Measurements from ENCODE around the gene COA3. TPM values are rescaled to one million over a fixed set of nuclear protein-coding genes. Genes with fewer than 3 reads are reported as not detected.

COA3 gene, protein sequence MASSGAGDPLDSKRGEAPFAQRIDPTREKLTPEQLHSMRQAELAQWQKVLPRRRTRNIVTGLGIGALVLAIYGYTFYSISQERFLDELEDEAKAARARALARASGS
- 65.1 and 90.5 TPM in 2 replicates for total RNA-seq (2014; rRNA removed; shearing (Covaris generic); ENCODE audit: low replicate concordance)

DNA sequence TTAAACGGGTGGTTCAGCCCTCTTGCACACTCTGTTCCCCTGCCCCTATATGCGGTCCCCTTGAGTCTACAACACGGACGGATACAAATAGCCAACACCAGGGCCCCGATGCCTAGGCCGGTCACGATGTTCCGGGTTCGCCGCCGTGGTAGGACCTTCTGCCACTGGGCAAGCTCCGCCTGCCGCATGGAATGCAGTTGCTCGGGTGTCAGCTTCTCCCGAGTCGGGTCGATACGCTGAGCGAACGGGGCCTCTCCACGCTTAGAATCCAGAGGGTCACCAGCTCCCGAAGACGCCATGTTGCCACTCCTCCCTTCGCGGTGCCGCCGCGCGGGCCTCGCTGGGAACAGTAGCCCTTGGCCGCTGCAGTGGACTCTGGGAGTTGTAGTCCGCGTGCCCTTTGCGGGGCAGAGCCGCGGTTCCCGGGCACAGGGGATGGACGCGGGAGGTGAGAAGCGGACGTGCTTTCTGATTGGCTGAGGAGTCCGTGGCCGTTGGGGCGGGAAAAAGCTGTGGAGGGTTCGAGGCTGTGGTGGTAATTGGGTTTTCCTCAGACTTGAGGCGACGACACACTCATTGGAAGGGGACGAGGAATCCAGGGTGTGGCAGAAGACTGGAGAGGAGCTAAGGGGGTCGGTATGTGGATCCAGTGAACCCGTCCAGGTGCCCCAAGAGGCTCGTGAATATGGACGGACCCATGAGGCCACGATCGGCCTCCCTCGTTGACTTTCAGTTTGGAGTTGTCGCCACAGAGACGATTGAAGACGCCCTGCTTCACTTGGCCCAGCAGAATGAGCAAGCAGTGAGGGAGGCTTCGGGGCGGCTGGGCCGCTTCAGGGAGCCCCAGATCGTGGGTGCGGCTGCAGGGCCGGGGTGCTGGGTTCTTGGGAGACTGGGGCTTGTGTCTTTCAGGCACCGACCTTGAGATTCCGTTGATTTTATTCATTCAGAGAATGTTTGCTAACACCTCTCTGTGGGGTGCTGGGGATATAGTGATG, at the start of gene COA3, which contains the start of gene CNTD1:
COA3 (minus strand) TSS at position 322 of the 998 bp plus-strand sequence; CDS start at position 299, 23 bp downstream.
CNTD1 (plus strand) TSS at position 479 of the 998 bp plus-strand sequence; CDS start at position 686, 207 bp downstream.
- H3K36me3 ChIP-seq = peaks cover 17% of the 10 kb centered on the region
- 0 out of 2 replicates have a peak, but pooled peaks cover 3% of the 10 kb centered on the region for H3K27me3 ChIP-seq
- H3K9me3 ChIP-seq = no peaks in the 10 kb centered on the region
- H3K4me3 ChIP-seq = peak within 1 kb of the TSS; percentile 95
- DNase-seq = peak; percentile 94

DNA sequence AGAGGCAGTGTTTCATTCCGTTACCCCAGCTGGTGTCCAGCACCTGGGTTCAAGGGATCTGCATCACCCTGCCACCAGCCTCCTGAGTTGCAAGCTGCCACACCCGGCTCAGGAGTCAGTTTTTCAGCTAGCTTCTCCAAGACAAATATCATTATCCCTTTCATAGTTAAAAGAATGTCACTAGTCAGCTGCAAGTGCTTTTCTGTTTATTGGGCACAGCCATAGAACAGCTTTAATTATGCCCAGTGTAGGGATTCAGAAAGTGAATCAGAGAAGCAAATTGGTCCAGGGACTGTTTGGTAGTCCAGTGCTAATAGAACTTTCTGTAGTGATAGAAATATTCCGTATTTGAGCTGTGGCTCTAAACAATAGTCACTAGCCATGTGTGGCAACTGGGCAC, 49.6 kb upstream of the COA3 start:
- Histone ChIP-seq H3K4me3 (no peak overlapping the region), H3K9me3 (no peaks in the 10 kb centered on the region)
- DNase-seq = no peak

DNA sequence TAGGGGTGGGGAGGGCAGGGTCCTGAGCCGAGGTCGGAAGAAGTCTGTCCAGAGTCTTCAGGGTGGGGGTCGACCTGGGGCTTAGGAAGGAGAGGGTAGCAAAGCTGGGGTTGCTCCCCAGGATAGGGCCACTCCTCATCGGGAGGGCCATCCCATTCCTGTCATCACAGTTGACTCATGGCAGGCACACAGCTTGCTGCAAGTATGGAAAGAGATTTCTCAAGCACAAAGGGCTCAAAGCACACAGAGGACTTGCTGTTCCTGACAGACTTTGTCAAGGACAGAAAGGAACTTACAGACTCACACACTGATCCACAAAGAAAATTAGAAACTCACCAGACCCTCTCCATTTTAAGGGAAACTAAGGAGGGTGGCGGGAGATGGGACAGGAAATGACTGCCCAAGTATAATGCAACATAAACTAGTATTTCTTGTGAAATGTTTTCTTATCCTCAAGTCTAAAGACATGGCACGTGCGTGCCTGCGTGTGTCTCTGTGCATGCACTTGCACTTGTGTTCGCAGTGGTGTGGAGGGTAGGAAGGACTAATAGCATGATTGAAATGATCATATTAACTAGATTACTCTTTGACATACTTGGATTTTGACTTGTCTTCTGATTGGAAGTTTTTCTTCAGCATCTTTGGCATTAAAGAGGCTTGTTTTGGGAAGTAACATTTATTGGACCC, 48.2 kb upstream of the COA3 start:
- no peaks in the 10 kb centered on the region for H3K9me3 ChIP-seq
- DNase-seq = no peak
- no peak overlapping the region for H3K4me3 ChIP-seq
- no peaks in the 10 kb centered on the region for H3K27me3 ChIP-seq
- H3K36me3 ChIP-seq = peaks cover 43% of the 10 kb centered on the region

More for the DNA sequence above, 49.6 kb upstream of the COA3 start:
- no peaks in the 10 kb centered on the region for H3K27me3 ChIP-seq
- H3K36me3 ChIP-seq = peaks cover 29% of the 10 kb centered on the region

DNA sequence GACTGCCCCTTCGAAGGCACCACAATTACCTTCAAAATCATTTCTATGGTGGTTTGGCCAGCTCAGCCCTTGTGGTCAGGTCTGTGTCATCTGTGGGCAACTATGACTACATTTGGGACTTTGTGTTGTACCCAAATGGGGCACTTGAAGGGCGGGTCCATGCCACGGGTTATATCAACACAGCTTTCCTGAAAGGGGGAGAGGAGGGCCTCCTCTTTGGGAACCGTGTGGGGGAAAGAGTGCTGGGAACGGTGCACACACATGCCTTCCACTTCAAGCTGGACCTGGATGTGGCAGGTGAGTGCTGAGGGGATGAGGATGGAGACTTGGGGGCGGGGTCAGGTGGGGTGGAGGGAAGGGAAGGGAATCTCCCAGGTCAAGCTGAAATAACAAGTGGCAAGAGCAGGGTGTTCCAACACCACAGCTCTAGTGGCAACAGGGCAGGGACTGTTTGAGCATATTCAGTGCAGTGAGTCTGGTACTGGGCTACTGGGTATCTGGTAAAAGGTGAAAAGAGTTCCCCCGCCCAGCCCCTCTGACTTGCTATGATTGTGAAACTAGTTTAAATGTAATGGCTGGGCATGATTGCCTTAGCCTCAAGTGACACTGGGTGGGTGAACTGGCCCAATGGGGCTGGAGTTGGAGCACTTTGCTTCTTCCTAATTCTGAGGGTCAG, 47.6 kb upstream of the COA3 start:
- Histone ChIP-seq H3K9me3 (no peaks in the 10 kb centered on the region), H3K4me3 (no peak overlapping the region), H3K27me3 (no peaks in the 10 kb centered on the region), H3K36me3 (peaks cover 50% of the 10 kb centered on the region)
- no peak for DNase-seq

DNA sequence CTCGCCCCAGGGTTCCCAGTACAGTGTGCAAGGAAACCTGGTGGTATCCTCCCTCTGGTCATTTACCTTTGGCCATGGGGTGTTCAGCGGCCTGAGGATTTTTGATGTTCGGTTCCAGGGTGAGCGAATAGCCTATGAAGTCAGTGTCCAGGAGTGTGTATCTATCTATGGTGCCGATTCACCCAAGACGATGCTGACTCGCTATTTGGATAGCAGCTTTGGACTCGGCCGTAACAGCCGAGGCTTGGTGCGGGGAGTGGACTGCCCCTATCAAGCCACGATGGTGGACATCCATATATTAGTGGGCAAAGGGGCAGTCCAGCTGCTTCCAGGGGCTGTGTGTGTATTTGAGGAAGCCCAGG, 47.0 kb upstream of the COA3 start:
- no peaks in the 10 kb centered on the region for H3K27me3 ChIP-seq
- H3K36me3 ChIP-seq = peaks cover 53% of the 10 kb centered on the region
- H3K4me3 ChIP-seq = no peak overlapping the region
- no peak for DNase-seq
- no peaks in the 10 kb centered on the region for H3K9me3 ChIP-seq

DNA sequence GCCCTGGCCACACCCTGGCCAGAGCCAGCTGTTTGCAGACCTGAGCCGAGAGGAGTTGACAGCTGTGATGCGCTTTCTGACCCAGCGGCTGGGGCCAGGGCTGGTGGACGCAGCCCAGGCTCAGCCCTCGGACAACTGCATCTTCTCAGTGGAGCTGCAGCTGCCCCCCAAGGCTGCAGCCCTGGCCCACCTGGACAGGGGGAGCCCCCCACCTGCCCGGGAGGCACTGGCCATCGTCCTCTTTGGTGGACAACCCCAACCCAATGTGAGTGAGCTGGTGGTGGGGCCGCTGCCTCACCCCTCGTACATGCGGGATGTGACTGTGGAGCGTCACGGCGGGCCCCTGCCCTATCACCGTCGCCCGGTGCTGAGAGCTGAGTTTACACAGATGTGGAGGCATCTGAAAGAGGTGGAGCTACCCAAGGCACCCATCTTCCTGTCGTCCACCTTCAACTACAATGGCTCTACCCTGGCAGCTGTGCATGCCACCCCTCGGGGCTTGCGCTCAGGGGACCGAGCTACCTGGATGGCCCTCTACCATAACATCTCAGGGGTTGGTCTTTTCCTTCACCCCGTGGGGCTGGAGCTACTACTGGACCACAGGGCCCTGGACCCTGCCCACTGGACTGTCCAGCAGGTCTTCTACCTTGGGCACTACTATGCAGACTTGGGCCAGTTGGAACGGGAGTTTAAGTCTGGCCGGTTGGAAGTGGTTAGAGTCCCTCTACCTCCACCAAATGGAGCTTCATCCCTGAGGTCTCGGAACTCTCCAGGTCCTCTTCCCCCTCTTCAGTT, 46.5 kb upstream of the COA3 start:
- no peak for DNase-seq
- Histone ChIP-seq H3K4me3 (no peak overlapping the region), H3K36me3 (peaks cover 59% of the 10 kb centered on the region), H3K9me3 (no peaks in the 10 kb centered on the region), H3K27me3 (no peaks in the 10 kb centered on the region)

DNA sequence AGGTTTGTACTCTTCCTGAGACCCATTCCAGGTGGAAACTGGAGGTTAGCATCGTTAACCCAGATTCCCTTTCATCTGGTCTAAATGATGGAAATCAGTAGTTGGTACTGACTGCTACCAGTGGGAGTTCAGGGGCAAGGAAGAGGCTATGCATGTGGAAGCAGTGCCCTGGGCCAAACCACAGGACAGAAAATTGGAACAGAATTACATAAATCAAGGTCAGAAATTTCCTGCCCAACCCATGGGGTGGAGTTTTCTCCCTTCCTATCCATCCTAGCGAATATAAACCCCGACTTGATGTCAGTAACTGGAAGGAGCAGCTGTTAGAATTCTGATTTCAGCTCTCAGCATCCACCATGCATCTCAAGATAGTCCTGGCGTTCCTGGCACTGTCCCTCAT, 45.8 kb upstream of the COA3 start, which contains the start of gene AOC2:
AOC2 (plus strand) TSS at position 310 of the 400 bp plus-strand sequence; CDS start at position 357, 47 bp downstream.
- DNase-seq = no peak
- H3K9me3 ChIP-seq = no peaks in the 10 kb centered on the region
- no peaks in the 10 kb centered on the region for H3K27me3 ChIP-seq
- peaks cover 66% of the 10 kb centered on the region for H3K36me3 ChIP-seq
- H3K4me3 ChIP-seq = no peak within 1 kb of the TSS

DNA sequence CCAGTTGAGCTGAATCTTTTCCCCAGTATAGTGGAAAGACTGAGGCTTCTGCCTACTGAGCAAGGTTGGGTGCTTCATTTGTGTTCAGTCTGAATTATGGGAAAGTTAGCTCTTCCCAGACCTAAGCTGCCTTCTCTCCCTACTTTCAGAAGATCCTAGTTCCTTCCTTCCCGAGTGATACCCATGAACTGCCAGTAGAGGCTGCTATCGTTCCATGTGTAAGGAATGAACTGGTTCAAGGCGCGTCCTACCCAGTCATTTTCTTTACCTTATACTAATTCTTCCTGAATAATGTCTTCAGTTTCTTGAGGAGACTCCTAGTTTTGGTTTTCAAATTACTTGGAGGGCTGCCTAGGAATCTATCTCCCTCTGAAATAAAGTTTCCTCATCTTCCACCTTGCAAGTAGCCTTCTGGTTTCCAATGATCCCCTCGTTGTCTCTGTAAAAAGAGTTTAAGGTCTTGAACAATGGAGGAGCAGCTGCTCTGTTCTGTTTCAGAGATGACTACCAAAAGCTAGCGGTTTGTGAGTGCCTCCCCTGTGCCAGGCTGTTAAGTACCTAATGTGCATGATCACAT, 44.9 kb upstream of the COA3 start:
- H3K9me3 ChIP-seq = no peaks in the 10 kb centered on the region
- peak; percentile 27 for DNase-seq
- no peaks in the 10 kb centered on the region for H3K27me3 ChIP-seq
- no peak overlapping the region for H3K4me3 ChIP-seq
- H3K36me3 ChIP-seq = peaks cover 74% of the 10 kb centered on the region

DNA sequence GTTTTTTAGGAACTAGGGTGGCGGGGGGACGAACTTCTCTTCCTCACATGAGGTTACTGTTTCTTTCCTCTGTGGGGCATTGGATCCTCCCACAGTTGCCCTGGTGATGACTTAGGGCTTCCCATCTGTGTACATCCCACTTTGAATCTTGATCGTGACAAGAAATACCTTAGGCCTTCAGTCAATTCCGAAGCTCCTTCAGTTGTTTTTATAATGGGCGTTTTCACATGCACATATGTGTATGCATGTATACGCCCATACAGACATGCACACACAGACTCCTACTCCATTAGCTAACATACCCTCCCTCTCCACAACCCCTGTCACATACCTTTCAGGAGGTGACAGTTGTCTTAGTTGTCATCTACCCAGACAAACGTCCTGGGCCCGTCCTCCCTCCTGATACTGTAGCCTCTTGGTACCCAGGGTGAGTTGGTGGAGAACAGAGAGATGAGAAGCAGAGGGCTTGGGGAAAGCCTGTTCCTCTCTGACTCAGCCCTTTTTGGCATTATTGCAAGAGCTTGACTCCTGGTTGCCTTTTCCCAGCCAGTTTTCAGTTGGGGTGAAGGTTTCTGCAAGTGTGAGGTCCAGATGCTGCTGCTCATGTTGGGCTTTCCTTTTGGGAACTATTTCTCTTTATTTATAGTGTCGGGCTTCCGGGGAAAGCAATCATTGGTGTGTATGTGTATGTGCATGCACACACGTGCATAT, 43.6 kb upstream of the COA3 start:
- Histone ChIP-seq H3K27me3 (no peaks in the 10 kb centered on the region), H3K36me3 (peaks cover 87% of the 10 kb centered on the region)
- peak; percentile 29 for DNase-seq

DNA sequence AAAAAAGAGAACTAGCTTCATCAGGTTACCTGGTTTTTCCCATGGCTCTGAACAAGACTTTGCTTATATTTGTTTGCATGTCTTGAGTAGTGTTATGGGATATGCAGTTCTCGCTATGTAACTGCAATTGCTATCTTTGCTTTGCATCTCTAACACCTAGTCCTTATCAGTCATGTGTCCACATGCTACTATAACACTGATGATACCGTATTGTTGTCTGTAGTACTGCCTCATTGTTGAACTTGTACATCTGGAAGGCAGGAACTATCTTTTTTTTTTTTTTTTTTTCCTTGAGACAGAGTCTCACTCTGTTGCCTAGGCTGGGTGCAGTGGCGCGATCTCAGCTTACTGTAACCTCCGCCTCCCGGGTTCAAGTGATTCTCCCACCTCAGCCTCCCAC, 37.2 kb upstream of the COA3 start:
- Histone ChIP-seq H3K27me3 (no peaks in the 10 kb centered on the region), H3K4me3 (no peak overlapping the region), H3K9me3 (peaks cover 4% of the 10 kb centered on the region; the same call in 1 of the 2 replicates), H3K36me3 (peaks cover 72% of the 10 kb centered on the region)
- no peak for DNase-seq

More for the DNA sequence above, 43.6 kb upstream of the COA3 start:
- Histone ChIP-seq H3K9me3 (no peaks in the 10 kb centered on the region), H3K4me3 (no peak overlapping the region)

DNA sequence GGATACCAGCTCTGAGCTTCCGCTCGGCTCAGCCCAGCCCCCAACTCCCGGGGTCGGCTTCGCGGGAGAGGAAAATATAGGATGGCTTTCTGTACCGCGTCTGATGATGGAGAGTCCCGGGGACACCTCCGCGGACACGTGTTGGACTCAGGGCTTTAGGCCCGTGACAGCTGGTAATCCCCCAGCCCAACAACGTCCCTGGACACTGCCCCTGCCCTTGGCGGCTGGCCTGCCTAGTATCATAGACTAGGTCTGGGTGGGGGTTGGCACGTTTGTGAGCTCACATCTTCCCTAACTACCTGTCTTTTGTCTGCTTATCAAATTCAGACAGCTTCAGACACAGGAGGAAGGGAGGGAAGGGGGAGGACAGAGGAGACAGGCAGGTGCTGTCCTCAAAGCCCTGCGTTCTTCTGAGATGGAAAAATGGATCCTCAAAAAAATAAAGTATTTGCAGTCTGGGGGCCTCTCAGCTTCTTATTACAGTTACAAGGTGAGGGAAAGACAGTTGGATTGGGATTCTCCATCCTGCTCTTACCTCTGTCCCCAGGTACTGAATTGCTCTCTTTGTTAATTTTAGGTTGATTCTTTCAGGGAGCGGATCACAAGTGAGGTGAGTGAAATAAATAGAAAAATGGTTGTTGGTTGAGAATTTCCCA, 35.4 kb upstream of the COA3 start:
- Histone ChIP-seq H3K36me3 (peaks cover 54% of the 10 kb centered on the region), H3K27me3 (no peaks in the 10 kb centered on the region), H3K4me3 (peak overlapping the region; percentile 93), H3K9me3 (peaks cover 4% of the 10 kb centered on the region; the same call in 1 of the 2 replicates)
- no peak for DNase-seq

DNA sequence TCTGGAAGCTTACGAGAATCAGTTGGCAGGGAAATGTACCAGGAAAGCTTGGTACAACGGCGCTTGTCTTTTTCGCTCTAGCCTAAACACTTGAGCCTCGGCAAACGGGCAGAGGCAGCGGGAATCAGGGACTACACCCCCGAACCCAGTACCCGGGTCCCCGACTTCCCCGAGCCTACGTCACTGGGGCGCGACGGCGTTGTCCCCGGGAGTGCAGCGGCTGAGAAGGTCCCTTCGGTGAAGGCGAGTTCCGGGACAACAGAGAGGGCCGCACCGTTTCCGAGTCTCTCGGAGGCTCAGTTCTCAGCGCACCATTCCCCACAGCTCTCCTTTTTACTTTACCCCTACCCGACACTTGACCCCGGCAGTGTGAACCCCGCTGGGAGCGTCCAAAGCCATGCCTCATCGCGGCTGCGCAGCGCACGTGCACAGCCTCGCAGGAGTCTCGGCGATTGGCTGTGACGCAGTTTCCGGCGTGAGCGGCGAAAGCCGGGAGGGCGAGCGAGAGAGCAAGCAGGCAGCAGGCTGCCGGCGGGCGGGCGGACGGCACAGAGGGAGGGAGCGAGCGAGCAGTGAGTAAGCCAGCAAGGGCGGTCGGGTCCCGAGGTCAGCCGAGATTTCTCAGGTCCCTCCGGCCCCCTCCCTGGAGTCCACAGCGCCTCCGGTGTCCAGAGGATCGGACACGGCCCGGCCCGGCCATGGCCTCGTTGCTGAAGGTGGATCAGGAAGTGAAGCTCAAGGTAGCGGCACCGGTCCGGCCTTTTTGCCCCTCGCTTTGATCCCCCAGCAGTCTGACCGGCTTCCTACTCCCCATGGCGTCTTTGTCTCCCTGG, 34.6 kb upstream of the COA3 start, which contains the start of gene PSME3:
PSME3 (plus strand) TSS at position 464 of the 833 bp plus-strand sequence; CDS start at position 699, 235 bp downstream.
- Histone ChIP-seq H3K4me3 (peak within 1 kb of the TSS; percentile 93), H3K27me3 (no peaks in the 10 kb centered on the region), H3K9me3 (peaks cover 4% of the 10 kb centered on the region; the same call in 1 of the 2 replicates), H3K36me3 (peaks cover 47% of the 10 kb centered on the region)
- peak; percentile 95 for DNase-seq

DNA sequence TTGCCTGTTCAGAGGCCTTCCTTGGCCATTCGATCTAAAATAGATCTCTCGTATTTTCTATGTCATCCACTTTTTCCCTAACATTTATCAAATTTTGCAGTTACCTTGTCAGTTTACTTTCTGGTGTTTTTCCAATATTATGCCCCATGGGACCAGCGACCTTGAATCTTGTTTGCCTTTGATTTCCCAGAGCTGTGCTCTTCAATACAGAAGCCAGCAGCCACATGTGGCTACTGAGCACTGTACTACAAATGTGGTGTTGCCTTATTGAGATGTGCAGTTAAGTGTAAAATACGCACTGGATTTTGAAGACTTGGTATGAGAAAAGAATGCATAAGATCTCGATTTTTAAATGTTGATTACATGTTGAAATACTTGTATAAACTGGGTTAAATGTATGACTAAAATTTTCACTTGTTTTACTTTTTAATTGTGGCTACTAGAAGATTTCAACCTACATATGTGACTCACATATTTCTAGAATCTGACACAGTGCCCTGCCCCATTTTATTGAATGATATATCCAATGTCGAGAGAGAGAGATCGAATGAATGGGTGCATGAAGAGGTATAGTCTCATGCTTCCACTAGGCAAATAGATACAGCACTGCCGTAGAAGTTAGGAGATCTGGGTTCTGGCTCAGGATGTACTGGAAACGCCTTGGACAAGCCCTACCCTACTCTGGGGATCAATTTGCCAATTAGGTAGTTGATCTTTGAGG, 33.9 kb upstream of the COA3 start:
- DNase-seq = no peak
- Histone ChIP-seq H3K36me3 (peaks cover 39% of the 10 kb centered on the region), H3K4me3 (peak overlapping the region; percentile 93), H3K9me3 (peaks cover 4% of the 10 kb centered on the region; the same call in 1 of the 2 replicates), H3K27me3 (no peaks in the 10 kb centered on the region)

All from MG63 (cell line).